Prostate gland (tissue), 2 donors: Measurements from ENCODE around the gene DCP2. TPM values are rescaled to one million over a fixed set of nuclear protein-coding genes. Genes with fewer than 3 reads are reported as not detected.

ENCODE experiments used
- DNase-seq: peaks from one replicate; pipeline ENCODE4 v3.0.0-alpha.2; 2019; ENCODE audit warnings: low spot score
- H3K27ac ChIP-seq, 2 donors: fragments of 200-600 bp; sonication (generic); 2 replicates each; pipeline ENCODE4 v1.5.1; 2017 to 2019
- H3K27me3 ChIP-seq: fragments of 200-600 bp; sonication (generic); replicated peaks from 2 replicates; pipeline ENCODE4 v1.5.1; 2019; ENCODE audit not compliant: insufficient read depth
- H3K36me3 ChIP-seq, 2 donors: fragments of 200-600 bp; sonication (generic); 1 replicate in 1 of 2; 2 replicates in 1 of 2; pipeline versions ENCODE4 v1.5.1 to v1.8.1; 2017 to 2019
- H3K4me1 ChIP-seq: fragments of 200-600 bp; sonication (generic); replicated peaks from 2 replicates; pipeline ENCODE4 v1.5.1; 2019
- H3K4me3 ChIP-seq, 2 donors: fragments of 200-600 bp; sonication (generic); 2 replicates each; pipeline ENCODE4 v1.5.1; 2017 to 2019
- H3K9me3 ChIP-seq: fragments of 200-600 bp; sonication (generic); 2 replicates; pipeline ENCODE4 v1.5.1; 2017
- CTCF ChIP-seq, 4 experiments: fragments of 200-600 bp in 2 of 4; fragments of 450-650 bp in 2 of 4; sonication (generic) in 2 of 4; IDR thresholded peaks; 1 replicate in 3 of 4; 2 replicates in 1 of 4; pipeline ENCODE4 v1.5.1; 2016 to 2019; ENCODE audit warnings: antibody characterized with exemption in 4 of 4, mild to moderate bottlenecking in 2 of 4, moderate library complexity in 2 of 4
- POLR2A ChIP-seq: fragments of 450-650 bp; IDR thresholded peaks from one replicate; pipeline ENCODE4 v1.6.1; 2016; ENCODE audit warnings: antibody characterized with exemption, mild to moderate bottlenecking
- POLR2AphosphoS5 ChIP-seq: sonication (generic); formaldehyde crosslinking; IDR thresholded peaks from one replicate; pipeline ENCODE4 v1.6.1; 2017; ENCODE audit warnings: antibody characterized with exemption
- WGBS: methylation state at CpG from one replicate; pipeline ENCODE4 v1.1.5; 2018; 5-methylcytosine and 5-hydroxymethylcytosine counted together
- intact Hi-C: fragments of 100-400 bp; cut with DNase I; formaldehyde crosslinking; loops from one replicate; pipeline ENCODE4 v1.14.2; 2022
- total RNA-seq, 2 donors: library from RNA; depleted of rRNA; stranded (reverse); fragments of >200 nt; gene quantifications; one replicate each; pipeline ENCODE4 v1.1.0, GENCODE V29; 2016

The DCP2 gene
- total RNA-seq, 2 donors from 2014 or later: 23.4 to 51.6 TPM

GRCh38 chr5:112940670-112941069, 35.9 kb upstream of the DCP2 start:
- Histone ChIP-seq H3K9me3 (no peaks in the 10 kb centered on the region), H3K27me3 (no peaks in the 10 kb centered on the region), H3K27ac (no peak overlapping the region), H3K36me3 (no peaks in the 10 kb centered on the region), H3K4me1 (no peaks in the 10 kb centered on the region), H3K4me3 (no peak overlapping the region)
- intact Hi-C loops: no loop called here
- 68% methylated on average over 2 of the region's 2 CpGs for WGBS
- TF ChIP-seq POLR2AphosphoS5: no peak
- TF ChIP-seq CTCF (IDR thresholded peaks at IDR 0.05): no peak
- no peak for TF ChIP-seq POLR2A
- DNase-seq: no peak

GRCh38 chr5:112948458-112948857, 28.1 kb upstream of the DCP2 start:
- Histone ChIP-seq H3K4me1 (no peaks in the 10 kb centered on the region), H3K36me3 (no peaks in the 10 kb centered on the region), H3K27ac (no peak overlapping the region), H3K27me3 (no peaks in the 10 kb centered on the region), H3K9me3 (no peaks in the 10 kb centered on the region), H3K4me3 (no peak overlapping the region)
- no peak for DNase-seq
- TF ChIP-seq CTCF (IDR thresholded peaks at IDR 0.05): no peak
- TF ChIP-seq POLR2AphosphoS5: no peak
- TF ChIP-seq POLR2A: no peak
- WGBS: 88% methylated on average over 1 of the region's 1 CpG
- intact Hi-C loops: no loop called here

- Histone ChIP-seq H3K9me3 (no peaks in the 10 kb centered on the region), H3K4me3 (no peak overlapping the region), H3K4me1 (no peaks in the 10 kb centered on the region), H3K27me3 (no peaks in the 10 kb centered on the region), H3K36me3 (no peaks in the 10 kb centered on the region), H3K27ac (no peak overlapping the region)
- intact Hi-C loops: no loop called here
- 95% methylated on average over 12 of the region's 12 CpGs for WGBS
- TF ChIP-seq POLR2AphosphoS5 (no peak), POLR2A (no peak), CTCF (IDR thresholded peaks at IDR 0.05) (no peak)
- no peak for DNase-seq
Measured at GRCh38 chr5:112951124-112951702, 25.4 kb upstream of the DCP2 start.

GRCh38 chr5:112956606-112957005, 20.0 kb upstream of the DCP2 start:
- no peak overlapping the region for H3K27ac ChIP-seq
- H3K9me3 ChIP-seq: no peaks in the 10 kb centered on the region
- intact Hi-C loops: loop anchor here (5.0 kb wide), 1 partner anchor 34 kb away; the partner anchor contains the start of gene REEP5
- H3K4me3 ChIP-seq: no peak overlapping the region
- H3K27me3 ChIP-seq: no peaks in the 10 kb centered on the region
- TF ChIP-seq POLR2A (no peak), CTCF (IDR thresholded peaks at IDR 0.05) (no peak)
- H3K36me3 ChIP-seq: no peaks in the 10 kb centered on the region
- H3K4me1 ChIP-seq: no peaks in the 10 kb centered on the region
- WGBS: 41% methylated on average over 3 of the region's 3 CpGs
- DNase-seq: no peak

GRCh38 chr5:112957036-112957808, 19.4 kb upstream of the DCP2 start:
- WGBS: 30% methylated on average over 2 of the region's 2 CpGs
- no peak overlapping the region for H3K4me3 ChIP-seq
- no peak overlapping the region for H3K27ac ChIP-seq
- no peaks in the 10 kb centered on the region for H3K27me3 ChIP-seq
- TF ChIP-seq POLR2A: no peak
- TF ChIP-seq POLR2AphosphoS5: peak; percentile 8
- TF ChIP-seq CTCF (IDR thresholded peaks at IDR 0.05): no peak
- no peaks in the 10 kb centered on the region for H3K9me3 ChIP-seq
- no peaks in the 10 kb centered on the region for H3K4me1 ChIP-seq
- no peaks in the 10 kb centered on the region for H3K36me3 ChIP-seq
- no peak for DNase-seq
- intact Hi-C loops: loop anchor here (5.0 kb wide), 1 partner anchor 35 kb away; the partner anchor contains the start of gene REEP5
